CD14-positive monocyte (primary cell): ENCODE data around the gene BSN. TPM values are rescaled to one million over a fixed set of nuclear protein-coding genes. Genes with fewer than 3 reads are reported as not detected.

Experiments
- DNase-seq, 3 donors: peaks; one replicate each; pipeline ENCODE4 v3.0.0-alpha.2; 2011 to 2022
- H2AFZ ChIP-seq: 2 replicates; pipeline ENCODE4 v1.6.0; 2012; ENCODE audit warnings: mild to moderate bottlenecking, low read depth, low read length, inconsistent platforms; ENCODE audit not compliant: insufficient read depth, poor library complexity, severe bottlenecking
- H3K27ac ChIP-seq, 2 donors: 1 replicate in 1 of 2; 2 replicates in 1 of 2; pipeline ENCODE4 v1.5.1; 2012 to 2013; ENCODE audit warnings: low read length in 2 of 2, control low read depth in 1 of 2, inconsistent platforms in 1 of 2, low read depth in 1 of 2, mild to moderate bottlenecking in 1 of 2
- H3K27me3 ChIP-seq, 2 donors: one replicate each; pipeline versions ENCODE4 v1.6.0 to v1.6.1; 2011 to 2013; ENCODE audit warnings: low read length in 2 of 2; ENCODE audit not compliant: control insufficient read depth in 2 of 2, insufficient read depth in 2 of 2
- H3K36me3 ChIP-seq, 2 donors: replicated peaks in 1 of 2; 1 replicate in 1 of 2; 2 replicates in 1 of 2; pipeline versions ENCODE4 v1.5.1 to v1.6.1; 2012 to 2013; ENCODE audit warnings: low read length in 2 of 2, control low read depth in 1 of 2, inconsistent platforms in 1 of 2, mild to moderate bottlenecking in 1 of 2; ENCODE audit not compliant: insufficient read depth in 2 of 2, control insufficient read depth in 1 of 2
- H3K4me1 ChIP-seq, 2 donors: 1 replicate in 1 of 2; 2 replicates in 1 of 2; pipeline versions ENCODE4 v1.5.1 to v1.6.1; 2012 to 2013; ENCODE audit warnings: low read length in 2 of 2, control low read depth in 1 of 2, inconsistent platforms in 1 of 2, mild to moderate bottlenecking in 1 of 2, moderate library complexity in 1 of 2; ENCODE audit not compliant: insufficient read depth in 2 of 2, control insufficient read depth in 1 of 2
- H3K4me2 ChIP-seq: replicated peaks from 2 replicates; pipeline ENCODE3; 2012; ENCODE audit warnings: low read length, moderate library complexity, mild to moderate bottlenecking; ENCODE audit not compliant: poor library complexity, severe bottlenecking; ENCODE audit errors: extremely low read depth
- H3K4me3 ChIP-seq, 3 experiments: fragments of 200-600 bp in 1 of 3; sonication (generic) in 1 of 3; replicated peaks in 1 of 3; 1 replicate in 2 of 3; 2 replicates in 1 of 3; pipeline ENCODE4 v1.5.1; 2011 to 2013; ENCODE audit warnings: low read length in 3 of 3, mild to moderate bottlenecking in 3 of 3, control low read depth in 2 of 3, low read depth in 2 of 3, inconsistent platforms in 1 of 3, moderate library complexity in 1 of 3
- H3K79me2 ChIP-seq: 2 replicates; pipeline ENCODE4 v1.6.0; 2012; ENCODE audit warnings: mild to moderate bottlenecking, control low read depth, inconsistent platforms, low read length, moderate library complexity; ENCODE audit not compliant: insufficient read depth
- H3K9ac ChIP-seq: 2 replicates; pipeline ENCODE4 v1.6.0; 2017; ENCODE audit warnings: low read length, mild to moderate bottlenecking; ENCODE audit not compliant: insufficient read depth, poor library complexity, severe bottlenecking
- H3K9me3 ChIP-seq, 2 donors: replicated peaks in 1 of 2; 1 replicate in 1 of 2; 2 replicates in 1 of 2; pipeline versions ENCODE4 v1.5.1 to v1.6.1; 2012 to 2013; ENCODE audit warnings: low read length in 2 of 2, control low read depth in 1 of 2; ENCODE audit not compliant: control insufficient read depth in 1 of 2, insufficient read depth in 1 of 2
- H4K20me1 ChIP-seq: 2 replicates; pipeline ENCODE4 v1.6.0; 2012; ENCODE audit warnings: mild to moderate bottlenecking, low read length, control low read depth, moderate library complexity; ENCODE audit not compliant: insufficient read depth
- H3K27ac Mint-ChIP-seq, 7 donors: one replicate each; pipeline ENCODE4 v1.8.0; 2020; ENCODE audit warnings: mild to moderate bottlenecking in 7 of 7, mixed read lengths in 7 of 7, moderate library complexity in 6 of 7, inconsistent platforms in 2 of 7
- H3K27me3 Mint-ChIP-seq, 3 donors: one replicate each; pipeline ENCODE4 v1.8.0; 2021 to 2022; ENCODE audit warnings: low read depth in 3 of 3, mild to moderate bottlenecking in 3 of 3, mixed read lengths in 3 of 3, moderate library complexity in 3 of 3, inconsistent platforms in 1 of 3
- H3K36me3 Mint-ChIP-seq, 2 donors: one replicate each; pipeline ENCODE4 v1.8.0; 2020; ENCODE audit warnings: mixed read lengths in 2 of 2, inconsistent platforms in 1 of 2, mild to moderate bottlenecking in 1 of 2
- H3K4me1 Mint-ChIP-seq: one replicate; pipeline ENCODE4 v1.8.0; 2020; ENCODE audit warnings: mild to moderate bottlenecking, mixed read lengths
- H3K4me3 Mint-ChIP-seq, 2 donors: one replicate each; pipeline ENCODE4 v1.8.0; 2020; ENCODE audit warnings: mild to moderate bottlenecking in 2 of 2, mixed read lengths in 2 of 2, moderate library complexity in 1 of 2
- H3K9me3 Mint-ChIP-seq, 7 donors: one replicate each; pipeline ENCODE4 v1.8.0; 2020 to 2022; ENCODE audit warnings: mixed read lengths in 7 of 7, mild to moderate bottlenecking in 6 of 7, moderate library complexity in 6 of 7, inconsistent platforms in 2 of 7
- CTCF ChIP-seq: fragments of 200-600 bp; IDR thresholded peaks from one replicate; pipeline ENCODE4 v1.8.0; 2022; ENCODE audit warnings: antibody characterized with exemption, mild to moderate bottlenecking
- WGBS: methylation state at CpG from one replicate; pipeline ENCODE4 v1.1.5; 2013; ENCODE audit warnings: missing lambda C conversion rate; ENCODE audit not compliant: insufficient coverage; 5-methylcytosine and 5-hydroxymethylcytosine counted together
- intact Hi-C, 2 donors: fragments of 100-400 bp; cut with micrococcal nuclease; formaldehyde crosslinking; loops; one replicate each; pipeline versions ENCODE4 v1.15.0 to v1.15.1; 2023
- polyA plus RNA-seq, 3 donors: library from polyadenylated mRNA; depleted of rRNA in 1 of 3; unstranded in 2 of 3; stranded (reverse) in 1 of 3; fragments of 300-500 nt in 2 of 3; fragments of >200 nt in 1 of 3; fragmentation: Illumina TruSeq in 2 of 3; gene quantifications; 1 replicate in 2 of 3; 2 replicates in 1 of 3; pipeline ENCODE4 v1.2.3, GENCODE V29; 2012 to 2021

BSN gene
- polyA plus RNA-seq, 3 donors = not detected

DNA sequence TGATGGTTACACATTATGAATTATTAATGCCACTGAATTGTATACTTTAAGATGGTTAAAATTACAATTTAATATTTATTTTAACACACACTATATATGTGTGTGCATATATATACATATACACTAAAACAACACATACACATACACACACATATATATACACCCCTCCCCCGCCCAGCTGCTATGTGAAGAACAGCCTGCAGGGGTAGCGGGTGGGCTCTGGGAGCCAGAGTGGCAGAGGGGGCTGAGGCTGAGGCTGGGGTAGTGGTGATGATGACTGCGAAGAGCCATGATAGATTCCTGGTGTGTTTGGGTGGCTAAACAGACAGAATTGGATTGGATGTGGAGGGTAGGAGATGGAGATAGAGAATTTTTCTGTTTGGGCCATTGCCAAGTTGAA, 80.5 kb downstream of the BSN start:
- H3K4me1 Mint-ChIP-seq = peaks cover 3% of the 10 kb centered on the region
- no peak overlapping the region for H2AFZ ChIP-seq
- H3K27me3 Mint-ChIP-seq = peaks cover 7 to 15% (median 11%) of the 10 kb centered on the region in 3 donors
- WGBS = 86% methylated on average over 2 of the region's 3 CpGs
- no peaks in the 10 kb centered on the region for H3K36me3 Mint-ChIP-seq
- H3K9ac ChIP-seq = no peak overlapping the region
- no peak overlapping the region for H3K27ac ChIP-seq
- H3K9me3 ChIP-seq = peaks cover 15 to 16% of the 10 kb centered on the region in 2 donors
- no peaks in the 10 kb centered on the region for H3K27me3 ChIP-seq
- H3K4me3 Mint-ChIP-seq = no peak overlapping the region
- no peak overlapping the region for H3K4me3 ChIP-seq
- H3K36me3 ChIP-seq = no peaks in the 10 kb centered on the region
- intact Hi-C loops = no loop called here
- H3K27ac Mint-ChIP-seq = no peak overlapping the region
- H3K4me2 ChIP-seq = no peak overlapping the region
- no peak for TF ChIP-seq CTCF
- H3K4me1 ChIP-seq = no peaks in the 10 kb centered on the region
- peaks cover 13 to 20% (median 17%) of the 10 kb centered on the region in 7 donors for H3K9me3 Mint-ChIP-seq
- DNase-seq = no peak
- no peaks in the 10 kb centered on the region for H3K79me2 ChIP-seq
- no peaks in the 10 kb centered on the region for H4K20me1 ChIP-seq

DNA sequence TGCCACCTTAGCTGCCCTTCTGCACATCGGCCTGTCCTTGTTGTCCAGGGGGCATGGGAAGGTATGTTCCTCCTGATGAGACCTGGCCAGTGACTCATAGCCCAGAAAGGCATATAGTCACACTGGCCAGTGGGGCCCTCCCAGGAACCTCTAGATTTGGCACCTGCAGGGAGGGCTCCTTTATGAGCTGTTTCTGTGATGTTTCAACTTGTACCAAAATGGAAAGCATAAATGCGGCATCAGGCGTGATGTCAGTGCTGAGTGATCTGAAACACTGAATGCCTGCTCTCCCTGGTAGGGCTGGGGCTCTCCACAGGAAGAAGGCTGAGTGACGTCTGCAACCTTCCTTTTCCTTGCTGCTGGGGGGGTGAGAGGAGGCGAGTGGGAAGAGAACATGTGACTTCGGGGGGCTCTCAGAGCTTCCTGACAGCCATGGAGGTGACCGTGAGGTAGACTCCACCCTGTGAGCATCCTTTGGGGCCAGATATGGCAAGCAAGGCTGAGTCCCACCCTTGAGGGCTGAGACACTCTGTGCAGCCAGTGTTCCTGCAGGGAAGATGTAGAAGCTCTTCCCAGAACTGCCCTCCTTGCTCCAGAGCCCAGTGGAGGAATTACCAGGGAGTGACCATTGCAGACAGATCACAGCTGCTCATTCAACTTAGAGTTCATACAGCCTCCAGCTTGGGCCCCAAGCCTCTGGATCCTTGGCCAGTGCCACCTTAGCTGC, 82.8 kb downstream of the BSN start:
- intact Hi-C loops = no loop called here
- Mint-ChIP-seq H3K27ac (no peak overlapping the region), H3K4me3 (no peak overlapping the region), H3K4me1 (peaks cover 3% of the 10 kb centered on the region), H3K36me3 (no peaks in the 10 kb centered on the region), H3K9me3 (peaks cover 2 to 10% (median 8%) of the 10 kb centered on the region in 7 donors), H3K27me3 (peaks cover 6 to 9% (median 8%) of the 10 kb centered on the region in 3 donors)
- no peak for DNase-seq
- Histone ChIP-seq H3K27me3 (no peaks in the 10 kb centered on the region), H3K36me3 (no peaks in the 10 kb centered on the region), H3K27ac (no peak overlapping the region), H2AFZ (no peak overlapping the region), H3K4me1 (no peaks in the 10 kb centered on the region), H3K9ac (no peak overlapping the region), H3K79me2 (no peaks in the 10 kb centered on the region), H3K4me3 (no peak overlapping the region), H4K20me1 (no peaks in the 10 kb centered on the region), H3K9me3 (peaks cover 5% of the 10 kb centered on the region in 2 donors), H3K4me2 (no peak overlapping the region)
- WGBS = 63% methylated on average over 7 of the region's 7 CpGs
- TF ChIP-seq CTCF = no peak
